ENCODE data around the gene EPHA3.

The EPHA3 gene

DNA sequence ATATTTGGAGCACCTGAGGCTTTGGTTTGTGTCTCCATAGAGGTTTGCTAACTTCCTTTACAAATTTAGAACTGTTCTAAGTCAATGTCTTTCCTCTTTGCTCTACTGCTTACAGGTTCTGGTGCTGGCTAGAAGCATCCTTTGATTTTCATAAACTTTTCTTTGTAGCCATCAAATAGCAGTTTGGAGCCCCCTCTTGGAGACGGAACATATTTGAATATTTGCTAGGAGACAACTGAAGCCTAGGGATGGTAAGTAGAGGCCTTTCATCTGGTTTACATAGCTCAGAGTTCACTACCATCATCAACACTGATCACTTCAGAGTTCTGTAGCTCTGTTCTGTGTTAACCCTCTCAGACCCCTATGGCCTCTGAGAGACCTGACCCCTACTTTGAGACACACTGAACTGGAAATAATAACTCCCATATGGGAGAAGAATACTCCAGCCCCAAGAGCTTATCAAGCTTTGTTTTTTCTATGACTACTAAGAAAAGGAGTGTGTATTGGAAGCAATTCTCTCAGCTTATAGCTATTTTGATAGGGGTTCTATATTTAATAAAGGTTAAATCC lies 420.4 kb downstream of the EPHA3 start (continued):
- TF ChIP-seq, protein P1, sequence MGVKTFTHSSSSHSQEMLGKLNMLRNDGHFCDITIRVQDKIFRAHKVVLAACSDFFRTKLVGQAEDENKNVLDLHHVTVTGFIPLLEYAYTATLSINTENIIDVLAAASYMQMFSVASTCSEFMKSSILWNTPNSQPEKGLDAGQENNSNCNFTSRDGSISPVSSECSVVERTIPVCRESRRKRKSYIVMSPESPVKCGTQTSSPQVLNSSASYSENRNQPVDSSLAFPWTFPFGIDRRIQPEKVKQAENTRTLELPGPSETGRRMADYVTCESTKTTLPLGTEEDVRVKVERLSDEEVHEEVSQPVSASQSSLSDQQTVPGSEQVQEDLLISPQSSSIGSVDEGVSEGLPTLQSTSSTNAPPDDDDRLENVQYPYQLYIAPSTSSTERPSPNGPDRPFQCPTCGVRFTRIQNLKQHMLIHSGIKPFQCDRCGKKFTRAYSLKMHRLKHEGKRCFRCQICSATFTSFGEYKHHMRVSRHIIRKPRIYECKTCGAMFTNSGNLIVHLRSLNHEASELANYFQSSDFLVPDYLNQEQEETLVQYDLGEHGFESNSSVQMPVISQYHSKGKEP (tag by site-specific recombination; IDR thresholded peaks at IDR 0.05) = no peak
